Keratinocyte (primary cell): ENCODE results near the gene TNFAIP2. TPM values are rescaled to one million over a fixed set of nuclear protein-coding genes. Genes with fewer than 3 reads are reported as not detected.

Experiments
- DNase-seq: peaks from one replicate; pipeline ENCODE4 v3.0.0-alpha.2; 2011; ENCODE audit warnings: low read depth, missing footprints, low spot score
- FAIRE-seq: peaks from 2 replicates; lab custom pipeline; 2011; peaks lifted over from hg19 to GRCh38; lab: Jason Lieb, UNC
- H2AFZ ChIP-seq: 2 replicates; pipeline ENCODE4 v1.6.0; 2012; ENCODE audit warnings: low read length, control low read depth, inconsistent platforms; ENCODE audit not compliant: control insufficient read depth
- H3K27ac ChIP-seq: 2 replicates; pipeline ENCODE4 v1.5.1; 2011; ENCODE audit warnings: low read length; ENCODE audit not compliant: control insufficient read depth, insufficient read depth
- H3K27me3 ChIP-seq: 3 replicates; pipeline ENCODE4 v1.6.0; 2011; ENCODE audit warnings: low read length; ENCODE audit not compliant: control insufficient read depth, insufficient read depth; ENCODE audit errors: extremely low read depth
- H3K36me3 ChIP-seq, 2 experiments: 2 replicates in 1 of 2; 3 replicates in 1 of 2; pipeline ENCODE4 v1.5.1; 2011; ENCODE audit warnings: low read length in 2 of 2, mild to moderate bottlenecking in 1 of 2; ENCODE audit not compliant: control insufficient read depth in 2 of 2, insufficient read depth in 2 of 2; ENCODE audit errors: extremely low read depth in 1 of 2
- H3K4me1 ChIP-seq: 3 replicates; pipeline ENCODE4 v1.5.1; 2011; ENCODE audit warnings: low read length; ENCODE audit not compliant: control insufficient read depth, insufficient read depth; ENCODE audit errors: extremely low read depth
- H3K4me2 ChIP-seq: 3 replicates; pipeline ENCODE4 v1.6.0; 2011; ENCODE audit warnings: low read depth, low read length; ENCODE audit not compliant: control insufficient read depth, insufficient read depth; ENCODE audit errors: extremely low read depth
- H3K4me3 ChIP-seq, 3 experiments: fragments of 200-600 bp in 1 of 3; sonication (generic) in 1 of 3; 2 replicates in 2 of 3; 3 replicates in 1 of 3; pipeline ENCODE4 v1.5.1; 2011 to 2016; ENCODE audit warnings: low read length in 3 of 3, mild to moderate bottlenecking in 3 of 3, control low read depth in 2 of 3, inconsistent platforms in 1 of 3, low read depth in 1 of 3, mixed read lengths in 1 of 3, mixed run types in 1 of 3, moderate library complexity in 1 of 3; ENCODE audit not compliant: control insufficient read depth in 2 of 3, insufficient read depth in 2 of 3; ENCODE audit errors: extremely low read depth in 1 of 3
- H3K79me2 ChIP-seq: 2 replicates; pipeline ENCODE4 v1.6.0; 2012; ENCODE audit warnings: low read length; ENCODE audit not compliant: control insufficient read depth, insufficient read depth
- H3K9ac ChIP-seq: 3 replicates; pipeline ENCODE4 v1.6.0; 2011; ENCODE audit warnings: low read length; ENCODE audit not compliant: control insufficient read depth, insufficient read depth; ENCODE audit errors: extremely low read depth
- H3K9me1 ChIP-seq: 3 replicates; pipeline ENCODE4 v1.6.0; 2011; ENCODE audit warnings: low read length; ENCODE audit not compliant: control insufficient read depth, insufficient read depth; ENCODE audit errors: extremely low read depth
- H3K9me3 ChIP-seq: 2 replicates; pipeline ENCODE4 v1.5.1; 2012; ENCODE audit warnings: low read depth, low read length; ENCODE audit not compliant: control insufficient read depth
- H4K20me1 ChIP-seq: 3 replicates; pipeline ENCODE4 v1.6.0; 2011; ENCODE audit warnings: low read length; ENCODE audit not compliant: control insufficient read depth, insufficient read depth; ENCODE audit errors: extremely low read depth
- EZH2 ChIP-seq: IDR thresholded peaks from one replicate; pipeline ENCODE4 v1.6.1; 2012; ENCODE audit warnings: inconsistent platforms, mild to moderate bottlenecking, low read length, moderate library complexity
- dilution Hi-C: fragments of 300-500 bp; cut with MboI; formaldehyde crosslinking; loops from one replicate; pipeline ENCODE4 v1.7.0; 2020; ENCODE audit warnings: low sequenced_read_pairs; ENCODE audit not compliant: extremely low pct_ligation_motif_present
- polyA plus RNA-seq, 5 experiments: library from polyadenylated mRNA; depleted of rRNA in 3 of 5; stranded (reverse) in 3 of 5; stranded (forward) in 1 of 5; unstranded in 1 of 5; fragments of >200 nt; gene quantifications; 1 replicate in 1 of 5; 2 replicates in 3 of 5; 3 replicates in 1 of 5; pipeline versions ENCODE4 v1.2.1 to v1.2.3, GENCODE V29; 2011 to 2012; ENCODE audit warnings: missing spikeins in 2 of 5, low read depth in 1 of 5, low replicate concordance in 1 of 5
- TF ChIP-seq, protein P1 (sequence below), 3 experiments: IDR thresholded peaks in 1 of 3; conservative IDR thresholded peaks in 1 of 3; optimal IDR thresholded peaks in 1 of 3; 2 replicates in 2 of 3; 3 replicates in 1 of 3; pipeline versions ENCODE3 to v1.5.1; 2011; ENCODE audit warnings: low read length in 3 of 3, mild to moderate bottlenecking in 3 of 3, moderate library complexity in 2 of 3, control low read depth in 1 of 3, inconsistent platforms in 1 of 3; ENCODE audit not compliant: insufficient read depth in 2 of 3; ENCODE audit errors: extremely low read depth in 1 of 3

Gene TNFAIP2
- polyA plus RNA-seq, 1 donor (not counting 4 experiments of a cell fraction or from before 2014, with no cell fraction given) = 0.71 TPM

DNA sequence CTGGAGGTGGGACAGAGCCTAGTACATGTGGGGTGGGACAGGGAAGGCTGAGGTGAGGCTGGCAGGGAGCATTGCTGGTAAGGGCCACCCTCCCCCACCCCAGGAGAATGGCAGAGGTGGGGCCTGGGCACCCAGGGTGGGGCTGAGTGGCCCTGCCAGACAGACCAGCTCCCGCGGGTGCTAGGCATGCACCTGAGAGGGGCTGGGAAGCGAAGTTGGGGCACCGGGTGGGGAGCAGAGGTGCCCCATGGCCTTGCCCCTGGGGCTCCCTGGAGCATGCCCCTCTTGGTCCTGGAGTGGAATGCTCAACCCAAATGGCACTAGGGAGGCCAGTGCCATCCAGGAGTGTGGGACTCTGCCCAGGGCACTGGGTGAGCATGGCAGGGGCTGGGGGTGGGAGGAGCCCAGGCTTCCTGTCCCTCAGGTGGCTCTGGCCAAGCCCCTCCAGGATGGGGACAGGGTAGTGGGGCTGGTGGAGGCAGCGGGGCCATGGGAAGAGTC is 1.3 kb downstream of the TNFAIP2 start:
- Histone ChIP-seq H3K9me1 (no peaks in the 10 kb centered on the region), H3K36me3 (no peaks in the 10 kb centered on the region), H3K27me3 (peaks cover 54% of the 10 kb centered on the region), H3K4me2 (no peak overlapping the region), H3K4me1 (peaks cover 29% of the 10 kb centered on the region), H3K9ac (no peak overlapping the region), H3K4me3 (no peak overlapping the region), H3K27ac (no peak overlapping the region), H3K79me2 (no peaks in the 10 kb centered on the region), H4K20me1 (peaks cover 2% of the 10 kb centered on the region), H3K9me3 (no peaks in the 10 kb centered on the region), H2AFZ (no peak overlapping the region)
- dilution Hi-C loops = no loop called here
- DNase-seq = no peak
- no peak for FAIRE-seq
- no peak for TF ChIP-seq EZH2
- TF ChIP-seq, protein P1, sequence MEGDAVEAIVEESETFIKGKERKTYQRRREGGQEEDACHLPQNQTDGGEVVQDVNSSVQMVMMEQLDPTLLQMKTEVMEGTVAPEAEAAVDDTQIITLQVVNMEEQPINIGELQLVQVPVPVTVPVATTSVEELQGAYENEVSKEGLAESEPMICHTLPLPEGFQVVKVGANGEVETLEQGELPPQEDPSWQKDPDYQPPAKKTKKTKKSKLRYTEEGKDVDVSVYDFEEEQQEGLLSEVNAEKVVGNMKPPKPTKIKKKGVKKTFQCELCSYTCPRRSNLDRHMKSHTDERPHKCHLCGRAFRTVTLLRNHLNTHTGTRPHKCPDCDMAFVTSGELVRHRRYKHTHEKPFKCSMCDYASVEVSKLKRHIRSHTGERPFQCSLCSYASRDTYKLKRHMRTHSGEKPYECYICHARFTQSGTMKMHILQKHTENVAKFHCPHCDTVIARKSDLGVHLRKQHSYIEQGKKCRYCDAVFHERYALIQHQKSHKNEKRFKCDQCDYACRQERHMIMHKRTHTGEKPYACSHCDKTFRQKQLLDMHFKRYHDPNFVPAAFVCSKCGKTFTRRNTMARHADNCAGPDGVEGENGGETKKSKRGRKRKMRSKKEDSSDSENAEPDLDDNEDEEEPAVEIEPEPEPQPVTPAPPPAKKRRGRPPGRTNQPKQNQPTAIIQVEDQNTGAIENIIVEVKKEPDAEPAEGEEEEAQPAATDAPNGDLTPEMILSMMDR (optimal IDR thresholded peaks at IDR 0.05 in 1 of 3, IDR thresholded peaks at IDR 0.05 in 1 of 3, conservative IDR thresholded peaks at IDR 0.05 in 1 of 3; ENCODE audit: extremely low read depth in 1 of 3, insufficient read depth in 2 of 3, low read length in 3 of 3) = no peak

DNA sequence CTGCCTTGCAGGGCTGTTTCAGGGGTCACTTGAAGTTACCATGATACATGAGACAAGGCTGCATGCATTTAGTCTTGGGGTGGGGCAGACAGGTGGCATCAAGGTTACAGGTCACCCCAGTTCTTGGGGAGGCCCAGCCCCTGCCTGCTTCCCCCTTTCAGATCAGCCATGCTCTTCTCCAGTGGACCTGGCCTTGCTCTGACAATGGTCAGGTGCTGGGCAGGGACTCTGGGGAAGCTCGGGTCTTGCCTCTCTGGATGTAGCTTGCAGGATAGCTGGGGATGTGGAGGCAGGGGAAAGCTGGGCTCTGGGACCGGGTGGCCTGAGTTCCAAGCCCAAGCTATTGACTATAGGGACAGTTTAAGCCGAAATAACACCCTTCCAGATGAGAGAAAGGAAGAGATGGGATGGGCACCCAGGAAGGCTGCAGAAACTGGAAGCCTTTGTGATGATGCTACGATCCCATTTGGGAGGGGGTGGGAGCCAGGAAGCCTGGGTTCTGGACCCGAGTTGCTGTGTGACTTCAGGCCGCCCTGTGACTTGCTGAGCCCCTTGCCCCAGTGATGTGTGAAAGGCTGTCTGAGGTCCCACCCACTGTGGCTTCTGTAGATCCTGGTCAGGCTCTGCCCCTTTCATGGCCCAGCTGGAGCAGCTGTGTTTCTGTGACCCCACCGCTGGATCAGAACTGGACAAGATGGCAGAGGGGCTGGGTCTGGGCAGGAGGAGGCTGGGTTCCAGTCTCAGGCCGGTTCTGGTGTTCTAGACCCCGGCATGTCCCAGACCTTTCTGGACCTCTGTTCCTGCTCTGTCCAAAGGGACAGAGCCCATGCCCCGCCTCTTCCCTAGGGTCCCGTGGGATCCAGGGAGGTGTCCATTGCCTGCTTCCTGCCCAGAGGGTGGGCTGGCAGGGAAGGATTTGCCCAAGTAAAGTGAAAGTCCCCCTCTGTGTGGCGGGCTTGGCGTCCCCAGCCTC is 2.1 kb downstream of the TNFAIP2 start:
- Histone ChIP-seq H3K4me3 (no peak overlapping the region), H3K4me1 (peaks cover 36% of the 10 kb centered on the region), H2AFZ (no peak overlapping the region), H3K4me2 (no peak overlapping the region), H3K9ac (no peak overlapping the region), H3K36me3 (no peaks in the 10 kb centered on the region), H3K27me3 (peaks cover 54% of the 10 kb centered on the region), H4K20me1 (peaks cover 2% of the 10 kb centered on the region), H3K9me1 (no peaks in the 10 kb centered on the region), H3K79me2 (no peaks in the 10 kb centered on the region), H3K9me3 (no peaks in the 10 kb centered on the region), H3K27ac (no peak overlapping the region)
- dilution Hi-C loops = no loop called here
- no peak for FAIRE-seq
- TF ChIP-seq, protein P1 (optimal IDR thresholded peaks at IDR 0.05 in 1 of 3, IDR thresholded peaks at IDR 0.05 in 1 of 3, conservative IDR thresholded peaks at IDR 0.05 in 1 of 3; ENCODE audit: extremely low read depth in 1 of 3, insufficient read depth in 2 of 3, low read length in 3 of 3) = no peak
- no peak for TF ChIP-seq EZH2
- DNase-seq = no peak
